ENCODE measurements around the gene TMEM147.

The TMEM147 gene

GRCh38 chr19:35518313-35518712 lies 27.1 kb upstream of the TMEM147 start:
- no peak overlapping the region for H3K4me2 ChIP-seq
- no peak overlapping the region for H3K27ac ChIP-seq
- peaks cover 6% of the 10 kb centered on the region; the same call in 1 of the 2 replicates for H3K4me1 ChIP-seq
- no peaks in the 10 kb centered on the region; the same call in 1 of the 2 replicates for H4K20me1 ChIP-seq
- no peaks in the 10 kb centered on the region for H3K36me3 ChIP-seq
- no peaks in the 10 kb centered on the region for H3K9me3 ChIP-seq
- no peak overlapping the region for H3K9ac ChIP-seq
- H3K4me3 ChIP-seq: no peak overlapping the region
- H3K27me3 ChIP-seq: no peaks in the 10 kb centered on the region
- no peak for TF ChIP-seq Cebpa-rat (IDR thresholded peaks at IDR 0.05)

- Histone ChIP-seq H3K27me3 (no peaks in the 10 kb centered on the region), H3K36me3 (no peaks in the 10 kb centered on the region), H3K4me2 (no peak overlapping the region), H3K4me1 (peaks cover 3% of the 10 kb centered on the region; the same call in 1 of the 2 replicates), H3K27ac (no peak overlapping the region), H3K9me3 (no peaks in the 10 kb centered on the region), H3K9ac (no peak overlapping the region), H4K20me1 (no peaks in the 10 kb centered on the region), H3K4me3 (no peak overlapping the region)
- TF ChIP-seq Cebpa-rat (IDR thresholded peaks at IDR 0.05): no peak
Measured at GRCh38 chr19:35519291-35519690, 26.1 kb upstream of the TMEM147 start.

GRCh38 chr19:35521124-35521743 lies 24.2 kb upstream of the TMEM147 start:
- no peak overlapping the region for H3K9ac ChIP-seq
- no peak overlapping the region for H3K4me3 ChIP-seq
- no peaks in the 10 kb centered on the region for H3K36me3 ChIP-seq
- no peaks in the 10 kb centered on the region for H3K4me1 ChIP-seq
- H3K27ac ChIP-seq: no peak overlapping the region
- no peaks in the 10 kb centered on the region for H3K9me3 ChIP-seq
- TF ChIP-seq Cebpa-rat (IDR thresholded peaks at IDR 0.05): no peak
- H3K4me2 ChIP-seq: no peak overlapping the region
- no peaks in the 10 kb centered on the region for H4K20me1 ChIP-seq
- no peaks in the 10 kb centered on the region for H3K27me3 ChIP-seq

GRCh38 chr19:35522745-35523327 lies 22.6 kb upstream of the TMEM147 start:
- no peak for TF ChIP-seq Cebpa-rat (IDR thresholded peaks at IDR 0.05)
- Histone ChIP-seq H3K9ac (no peak overlapping the region), H3K36me3 (no peaks in the 10 kb centered on the region), H3K4me3 (no peak overlapping the region), H3K4me1 (no peaks in the 10 kb centered on the region), H3K27me3 (no peaks in the 10 kb centered on the region), H3K9me3 (no peaks in the 10 kb centered on the region), H3K27ac (no peak overlapping the region), H3K4me2 (no peak overlapping the region), H4K20me1 (no peaks in the 10 kb centered on the region)

GRCh38 chr19:35524181-35524837 lies 21.1 kb upstream of the TMEM147 start:
- no peak for TF ChIP-seq Cebpa-rat (IDR thresholded peaks at IDR 0.05)
- H3K9me3 ChIP-seq: no peaks in the 10 kb centered on the region

GRCh38 chr19:35525873-35526272 lies 19.6 kb upstream of the TMEM147 start:
- Histone ChIP-seq H3K27me3 (no peaks in the 10 kb centered on the region), H3K9me3 (no peaks in the 10 kb centered on the region), H3K36me3 (no peaks in the 10 kb centered on the region), H3K9ac (no peak overlapping the region), H4K20me1 (no peaks in the 10 kb centered on the region), H3K4me2 (no peak overlapping the region), H3K4me3 (no peak overlapping the region), H3K4me1 (peaks cover 18% of the 10 kb centered on the region), H3K27ac (no peak overlapping the region)
- TF ChIP-seq Cebpa-rat (IDR thresholded peaks at IDR 0.05): no peak

More at GRCh38 chr19:35524181-35524837, 21.1 kb upstream of the TMEM147 start:
- H4K20me1 ChIP-seq: no peaks in the 10 kb centered on the region
- no peaks in the 10 kb centered on the region for H3K27me3 ChIP-seq
- H3K27ac ChIP-seq: no peak overlapping the region
- no peak overlapping the region for H3K9ac ChIP-seq
- no peak overlapping the region for H3K4me3 ChIP-seq
- H3K4me1 ChIP-seq: peaks cover 9% of the 10 kb centered on the region
- no peaks in the 10 kb centered on the region for H3K36me3 ChIP-seq
- H3K4me2 ChIP-seq: no peak overlapping the region

GRCh38 chr19:35528218-35529038 lies 17.0 kb upstream of the TMEM147 start, which contains the start of gene SBSN:
SBSN (minus strand) TSS chr19:35528311; CDS start chr19:35528281, 30 bp downstream.
- 0 out of 2 replicates have a peak within 1 kb of the TSS, but pooled peaks have one; percentile 37 for H3K27ac ChIP-seq

GRCh38 chr19:35529241-35530218 lies 15.9 kb upstream of the TMEM147 start:
- Histone ChIP-seq H3K4me1 (peaks cover 26% of the 10 kb centered on the region), H3K36me3 (no peaks in the 10 kb centered on the region), H4K20me1 (no peaks in the 10 kb centered on the region), H3K9ac (no peak overlapping the region), H3K9me3 (no peaks in the 10 kb centered on the region), H3K27ac (0 out of 2 replicates have a peak overlapping the region, but pooled peaks have one; percentile 37), H3K27me3 (peaks cover 19% of the 10 kb centered on the region; the same call in 1 of the 2 replicates), H3K4me2 (peak overlapping the region; percentile 63), H3K4me3 (no peak overlapping the region)
- no peak for TF ChIP-seq Cebpa-rat (IDR thresholded peaks at IDR 0.05)

More at GRCh38 chr19:35528218-35529038, 17.0 kb upstream of the TMEM147 start, which contains the start of gene SBSN:
- H3K4me1 ChIP-seq: peaks cover 18% of the 10 kb centered on the region
- no peaks in the 10 kb centered on the region for H4K20me1 ChIP-seq
- H3K27me3 ChIP-seq: peaks cover 8% of the 10 kb centered on the region; the same call in 1 of the 2 replicates
- no peak for TF ChIP-seq Cebpa-rat (IDR thresholded peaks at IDR 0.05)
- no peaks in the 10 kb centered on the region for H3K36me3 ChIP-seq
- H3K9ac ChIP-seq: no peak within 1 kb of the TSS
- H3K4me3 ChIP-seq: no peak within 1 kb of the TSS
- H3K4me2 ChIP-seq: peak within 1 kb of the TSS; percentile 63
- no peaks in the 10 kb centered on the region for H3K9me3 ChIP-seq

Measured in BLaER1 (cell line).